RPMI8226 (cell line): ENCODE results near the gene CPAMD8.
A peak's percentile ranks its signal among the peaks of the same experiment; 100 is the strongest.
"Not testable (repeated sequence)": the region's sequence is repeated elsewhere in the genome, so short reads cannot be mapped to it uniquely, and the experiment has no call there.

ENCODE experiments used
- DNase-seq: peaks from one replicate; pipeline ENCODE4 v3.0.0-alpha.2; 2015

The CPAMD8 gene

DNA sequence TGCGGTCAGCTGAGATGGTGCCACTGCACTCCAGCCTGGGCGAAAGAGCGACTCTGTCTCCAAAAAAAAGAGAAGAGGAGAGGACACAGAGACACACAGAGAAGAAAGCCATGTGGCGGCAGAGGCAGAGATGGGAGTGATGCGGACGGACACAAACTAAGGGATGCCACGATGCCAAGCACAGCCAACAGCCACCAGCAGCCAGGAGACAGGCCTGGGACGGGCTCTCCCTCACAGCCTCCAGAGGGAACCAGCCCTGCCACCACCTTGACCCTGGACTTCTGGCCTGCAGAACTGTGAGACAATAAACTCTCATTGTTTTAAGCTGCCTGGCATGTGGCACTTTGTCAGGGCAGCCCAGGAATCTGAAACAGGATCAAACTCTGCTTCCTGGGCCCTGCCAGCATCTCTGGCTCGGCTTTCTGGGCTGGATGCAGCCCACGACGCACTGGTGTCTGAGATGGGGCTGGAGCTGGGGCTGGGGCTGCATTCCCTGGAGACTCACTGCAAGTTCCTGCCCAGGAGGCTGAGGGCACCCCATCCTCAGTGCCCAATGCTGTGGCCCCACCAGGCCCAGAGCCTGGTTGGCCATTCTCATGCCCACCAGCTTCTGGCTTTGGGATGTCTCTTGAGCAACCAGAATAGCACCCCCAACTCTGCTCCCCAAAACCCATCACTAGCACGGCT is 134.8 kb downstream of the CPAMD8 start:
- DNase-seq: no peak

GRCh38 chr19:16890461-16891184 is 136.0 kb downstream of the CPAMD8 start:
- no peak for DNase-seq

GRCh38 chr19:16889883-16890460 is 136.6 kb downstream of the CPAMD8 start:
- DNase-seq: no peak

GRCh38 chr19:16889366-16889882 is 137.2 kb downstream of the CPAMD8 start:
- no peak for DNase-seq

- DNase-seq: peak; percentile 59
Observed at GRCh38 chr19:16888629-16889365, 137.8 kb downstream of the CPAMD8 start, which contains the start of gene F2RL3. TSS of gene F2RL3 (plus strand) at chr19:16888999. CDS start at chr19:16889190, 191 bp downstream.

DNA sequence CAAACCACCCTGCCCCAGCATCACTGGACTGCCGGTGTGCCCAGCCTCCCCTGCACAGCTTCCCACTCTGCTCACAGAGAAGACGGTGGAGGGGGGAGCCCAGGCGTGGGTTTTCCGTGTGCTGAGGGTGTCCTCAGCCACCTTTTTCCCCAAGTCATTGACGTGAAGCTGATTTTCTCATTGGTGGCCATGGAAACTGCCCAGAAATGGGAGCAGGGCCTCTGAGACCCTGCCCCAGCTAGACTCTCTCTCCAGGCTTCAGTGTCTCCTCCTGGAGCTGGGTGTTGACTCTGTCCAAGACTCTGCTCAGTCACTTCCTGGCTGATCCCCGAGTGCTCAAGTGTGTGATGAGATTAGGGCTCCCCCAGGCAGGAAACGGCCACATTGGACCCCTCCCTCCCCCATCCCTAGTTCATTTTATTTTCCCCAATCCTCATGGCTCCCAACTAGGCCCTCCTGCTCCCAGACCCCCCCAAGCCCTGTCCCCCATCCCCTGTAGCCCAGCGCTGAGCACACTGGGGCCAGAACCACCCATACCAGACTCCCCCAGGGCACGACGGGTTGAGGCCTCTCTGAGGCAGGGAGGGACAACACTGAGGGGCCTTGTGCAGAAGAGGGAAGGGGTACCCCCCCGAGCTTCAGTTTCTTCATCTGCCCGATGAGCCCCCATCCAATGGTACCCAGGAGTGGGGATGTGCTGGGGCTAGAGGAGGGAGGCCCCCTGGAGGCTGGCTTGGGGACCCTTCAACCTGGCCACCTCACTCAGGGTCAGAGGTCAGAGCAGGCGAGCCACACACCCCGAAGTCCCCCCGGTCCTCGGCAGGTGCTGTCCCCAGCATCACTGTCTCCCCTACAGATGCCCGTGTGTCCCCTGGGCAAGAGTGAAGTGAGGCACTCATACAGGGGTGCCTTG is 139.0 kb downstream of the CPAMD8 start:
- no peak for DNase-seq

- DNase-seq: no peak
Observed at GRCh38 chr19:16886305-16886880, 140.2 kb downstream of the CPAMD8 start.

GRCh38 chr19:16885166-16885565 is 141.4 kb downstream of the CPAMD8 start:
- no peak for DNase-seq

DNA sequence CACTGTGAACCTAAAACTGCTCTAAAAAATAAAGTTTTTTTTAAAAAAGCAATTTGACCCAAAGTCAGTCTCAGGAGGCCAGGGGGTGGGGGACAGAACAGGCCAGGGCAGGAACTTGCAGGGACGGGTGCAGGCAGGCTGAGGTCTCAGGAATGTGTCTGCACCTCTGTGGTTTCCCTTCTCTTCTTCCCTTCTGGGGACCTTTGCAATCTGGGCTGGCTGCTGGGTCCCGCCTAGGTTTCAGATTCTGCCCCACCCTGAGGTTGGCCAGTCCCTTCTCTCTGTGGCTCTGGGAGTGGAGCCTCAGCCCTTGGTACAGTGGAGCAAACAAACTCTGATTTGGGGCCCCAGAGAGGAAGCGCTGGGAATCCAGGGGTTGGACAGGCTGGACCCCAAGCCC is 143.1 kb downstream of the CPAMD8 start:
- peak; percentile 42 for DNase-seq

DNA sequence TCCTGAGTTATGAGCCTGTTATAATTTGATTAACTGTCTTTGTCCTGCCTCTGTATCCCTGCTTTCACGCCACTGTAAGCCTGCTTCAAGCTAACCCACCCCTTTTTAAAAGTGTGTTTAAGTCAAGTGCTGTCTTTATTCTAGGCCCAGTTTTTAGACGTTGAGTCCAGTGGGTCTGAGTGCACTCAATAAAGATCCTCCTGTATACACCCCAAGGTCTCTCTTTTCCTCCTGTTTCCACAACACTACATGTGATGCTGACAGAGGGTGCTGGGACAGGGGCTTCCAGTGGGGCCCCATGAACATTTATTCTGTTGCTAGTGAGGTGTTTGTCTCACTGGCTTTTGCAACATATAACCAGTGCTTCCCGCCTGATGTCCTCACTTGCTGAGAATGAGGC is 144.5 kb downstream of the CPAMD8 start:
- DNase-seq: no peak

DNA sequence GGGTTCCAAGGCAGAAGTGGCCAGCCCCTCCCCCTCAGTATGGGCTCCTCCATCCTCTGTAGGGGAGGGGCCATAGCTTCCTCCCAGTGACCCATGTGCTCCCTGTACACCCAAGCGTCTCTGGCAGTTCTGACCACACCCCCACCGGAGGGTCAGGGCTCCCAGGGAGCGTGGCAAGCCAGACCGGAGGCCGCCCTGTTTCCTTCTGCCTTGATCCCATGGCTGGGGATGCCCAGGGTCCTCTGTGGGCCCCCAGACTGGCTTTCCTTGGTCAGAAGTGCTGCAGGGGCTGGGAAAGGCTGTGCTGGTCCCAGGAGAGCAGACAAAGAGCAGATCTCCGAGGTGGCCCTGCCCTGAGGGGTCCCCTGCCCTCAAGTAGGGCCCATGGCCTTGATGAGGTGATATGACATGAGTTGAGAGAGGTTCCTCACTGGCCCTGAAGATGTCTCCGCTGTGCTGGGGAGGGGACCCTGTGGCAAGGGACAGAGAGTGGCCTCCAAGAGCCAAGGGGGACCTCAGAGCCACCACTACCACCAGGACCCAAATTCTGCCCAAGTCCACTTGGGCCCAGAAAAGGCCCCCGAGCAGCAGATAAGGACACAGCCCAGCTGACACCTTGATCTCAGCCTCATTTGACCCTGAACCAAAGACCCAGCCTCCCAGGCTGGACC is 145.6 kb downstream of the CPAMD8 start:
- DNase-seq: no peak

GRCh38 chr19:16878181-16878965 is 148.2 kb downstream of the CPAMD8 start:
- no peak for DNase-seq

- no peak for DNase-seq
Observed at GRCh38 chr19:16877581-16877980, 149.0 kb downstream of the CPAMD8 start.

GRCh38 chr19:16876904-16877361 is 149.7 kb downstream of the CPAMD8 start:
- DNase-seq: no peak

DNA sequence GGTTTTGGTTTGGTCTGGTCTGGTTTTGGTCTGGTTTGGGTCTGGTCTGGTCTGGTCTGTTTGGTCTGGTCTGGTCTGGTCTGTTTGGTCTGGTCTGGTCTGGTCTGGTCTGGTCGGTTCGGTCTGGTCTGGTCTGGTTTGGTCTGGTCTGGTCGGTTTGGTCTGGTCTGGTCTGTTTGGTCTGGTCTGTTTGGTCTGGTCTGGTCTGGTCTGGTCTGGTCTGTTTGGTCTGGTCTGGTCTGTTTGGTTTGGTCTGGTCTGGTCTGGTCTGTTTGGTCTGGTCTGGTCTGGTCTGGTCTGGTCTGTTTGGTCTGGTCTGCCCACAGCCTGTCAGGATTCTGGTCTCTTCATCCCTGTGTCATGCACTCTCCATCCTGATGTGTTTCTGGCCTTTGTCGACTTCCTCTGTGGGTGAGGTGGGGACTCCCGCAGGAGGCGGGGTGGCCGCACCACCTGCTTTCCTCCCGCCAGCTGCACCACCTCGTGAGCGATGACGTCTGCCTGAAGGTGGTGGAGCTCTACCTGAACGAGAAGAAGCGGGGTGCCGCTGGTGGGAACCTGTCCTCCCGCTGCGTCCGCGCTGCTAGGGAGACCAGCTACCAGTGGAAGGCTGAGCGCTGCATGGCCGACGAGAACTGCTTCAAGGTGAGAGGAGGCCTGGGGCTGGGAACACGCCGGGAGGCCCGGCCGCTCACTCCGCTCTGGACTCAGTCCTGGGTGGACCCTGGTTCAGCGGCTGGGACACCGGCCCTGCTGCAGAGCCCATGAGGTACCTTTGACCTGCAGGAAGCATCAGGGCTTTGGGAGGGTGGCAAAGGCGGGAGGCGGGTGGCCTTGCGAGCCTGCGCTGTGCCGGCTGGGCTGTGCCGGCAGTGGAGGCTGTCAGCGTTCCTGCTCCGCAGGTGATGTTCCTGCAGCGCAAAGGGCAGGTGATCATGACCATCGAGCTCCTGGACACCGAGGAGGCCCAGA is 150.7 kb downstream of the CPAMD8 start:
- no peak for DNase-seq

- not testable (repeated sequence) for DNase-seq
Observed at GRCh38 chr19:16874978-16875299, 151.7 kb downstream of the CPAMD8 start.

DNA sequence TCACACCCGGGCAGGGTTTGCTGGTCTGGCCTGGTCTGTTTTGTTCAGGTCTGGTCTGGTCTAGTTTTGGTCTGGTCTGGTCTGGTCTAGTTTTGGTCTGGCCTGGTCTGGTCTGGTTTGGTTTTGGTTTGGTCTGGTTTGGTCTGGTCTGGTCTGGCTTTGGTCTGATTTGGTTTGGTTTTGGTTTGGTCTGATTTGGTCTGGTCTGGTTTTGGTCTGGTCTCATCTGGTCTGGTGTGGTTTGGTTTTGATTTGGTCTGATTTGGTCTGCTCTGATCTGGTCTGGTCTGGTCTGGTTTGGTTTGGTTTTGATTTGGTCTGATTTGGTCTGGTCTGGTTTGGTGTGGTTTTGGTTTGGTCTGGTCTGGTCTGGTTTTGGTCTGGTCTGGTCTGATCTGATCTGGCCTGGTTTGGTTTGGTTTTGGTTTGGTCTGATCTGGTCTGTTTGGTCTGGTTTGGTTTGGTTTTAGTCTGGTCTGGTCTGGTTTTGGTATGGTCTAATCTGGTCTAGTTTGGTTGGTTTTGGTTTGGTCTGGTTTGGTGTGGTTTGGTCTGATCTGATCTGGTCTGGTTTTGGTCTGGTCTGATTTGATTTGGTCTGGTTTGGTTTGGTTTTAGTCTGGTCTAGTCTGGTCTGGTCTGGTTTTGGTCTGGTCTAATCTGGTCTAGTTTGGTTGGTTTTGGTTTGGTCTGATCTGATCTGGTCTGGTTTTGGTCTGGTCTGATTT is 152.2 kb downstream of the CPAMD8 start:
- no peak for DNase-seq

GRCh38 chr19:16873594-16873993 is 153.0 kb downstream of the CPAMD8 start:
- peak; percentile 33 for DNase-seq
